T-helper 1 cell (primary cell): ENCODE measurements around the gene MMP26.
A peak's percentile ranks its signal among the peaks of the same experiment; 100 is the strongest.

Experiments used
- DNase-seq, 5 donors: peaks; one replicate each; pipeline ENCODE4 v3.0.0-alpha.2; 2012 to 2020
- total RNA-seq, 4 donors: gene quantifications; one replicate each; lab custom pipeline; 2026; lab: John Stamatoyannopoulos, UW

The MMP26 gene
- 0 reads per million in 4 donors for total RNA-seq

DNA sequence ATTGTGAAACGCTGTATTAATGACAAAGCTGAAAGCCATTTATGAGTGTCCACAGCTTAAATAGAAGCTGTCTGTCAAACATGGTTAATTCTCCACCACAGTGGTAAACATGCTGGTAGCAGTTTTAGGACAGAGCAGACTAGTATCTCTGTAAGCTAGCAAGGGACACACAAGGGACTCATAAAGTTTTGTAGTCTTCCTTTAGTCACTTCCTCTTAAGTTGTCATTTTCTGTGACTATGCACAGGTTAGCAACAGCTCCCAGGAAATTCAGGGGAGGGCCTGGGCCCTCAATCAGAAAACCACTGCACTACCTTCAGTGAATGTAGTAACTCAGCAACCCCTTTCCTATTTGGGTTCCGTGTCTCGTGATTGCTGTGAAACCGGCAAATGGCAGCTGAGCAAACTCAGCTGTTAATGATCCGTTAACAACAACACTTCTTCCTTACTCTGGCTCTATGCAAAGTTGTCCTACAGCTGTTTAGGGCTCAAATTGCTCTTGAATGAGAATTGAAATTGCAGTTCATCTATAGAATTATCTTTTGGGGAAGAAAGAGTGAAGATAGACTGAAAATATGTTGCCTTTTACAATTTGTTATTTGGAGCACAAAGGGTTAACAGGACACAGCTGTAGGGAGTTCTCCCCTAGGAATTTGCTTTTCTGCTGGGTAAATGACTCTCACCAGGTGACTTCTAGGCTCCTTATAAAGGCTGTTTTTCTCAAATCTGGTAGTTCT lies at the start of gene MMP26:
Gene MMP26, plus strand, starts transcription at position 731 of the 736 bp plus-strand sequence.
- DNase-seq = no peak

GRCh38 chr11:4658629-4659445 lies 45.7 kb upstream of the MMP26 start:
- DNase-seq = no peak

DNA sequence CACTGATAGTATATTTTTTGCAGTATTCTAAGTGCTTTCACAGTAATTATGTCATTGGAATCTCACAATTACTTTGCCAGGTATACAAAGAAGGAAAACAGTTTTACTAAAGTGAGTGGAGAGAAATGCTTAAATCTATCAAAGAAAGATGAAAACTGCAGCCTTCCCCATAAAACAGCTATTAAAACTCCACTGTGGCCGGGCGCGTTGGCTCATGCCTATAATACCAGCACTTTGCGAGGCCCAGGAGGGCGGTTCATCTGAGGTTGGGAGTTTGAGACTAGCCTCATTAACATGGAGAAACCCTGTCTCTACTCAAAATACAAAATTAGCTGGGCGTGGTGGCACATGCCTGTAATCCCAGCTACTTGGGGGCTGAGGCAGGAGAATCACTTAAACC lies 41.7 kb upstream of the MMP26 start:
- no peak for DNase-seq

GRCh38 chr11:4664183-4664582 lies 40.4 kb upstream of the MMP26 start:
- no peak for DNase-seq

GRCh38 chr11:4664786-4665185 lies 39.8 kb upstream of the MMP26 start:
- DNase-seq = no peak

GRCh38 chr11:4665424-4665823 lies 39.2 kb upstream of the MMP26 start:
- no peak for DNase-seq

DNA sequence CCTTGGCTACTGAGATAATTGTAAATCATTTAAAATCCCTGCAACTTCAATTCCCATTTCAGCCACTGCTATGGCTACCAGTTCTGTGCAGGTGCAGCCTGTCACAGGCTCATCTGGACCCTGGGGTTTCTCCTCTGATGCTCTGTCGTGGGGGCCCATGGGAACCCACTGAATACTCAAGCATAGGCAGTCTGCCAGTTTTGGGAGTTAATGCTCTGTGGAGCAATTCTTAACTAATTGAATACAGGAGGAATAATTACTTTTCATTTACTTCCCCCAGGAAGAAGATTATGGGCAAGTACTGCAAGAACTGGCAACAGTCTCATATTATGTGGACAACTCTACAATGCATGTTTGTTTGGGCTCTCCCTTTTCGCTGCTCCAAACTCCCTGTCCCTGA lies 32.8 kb upstream of the MMP26 start:
- DNase-seq = no peak

- no peak for DNase-seq
Measured at GRCh38 chr11:4672470-4672869, 32.1 kb upstream of the MMP26 start.

DNA sequence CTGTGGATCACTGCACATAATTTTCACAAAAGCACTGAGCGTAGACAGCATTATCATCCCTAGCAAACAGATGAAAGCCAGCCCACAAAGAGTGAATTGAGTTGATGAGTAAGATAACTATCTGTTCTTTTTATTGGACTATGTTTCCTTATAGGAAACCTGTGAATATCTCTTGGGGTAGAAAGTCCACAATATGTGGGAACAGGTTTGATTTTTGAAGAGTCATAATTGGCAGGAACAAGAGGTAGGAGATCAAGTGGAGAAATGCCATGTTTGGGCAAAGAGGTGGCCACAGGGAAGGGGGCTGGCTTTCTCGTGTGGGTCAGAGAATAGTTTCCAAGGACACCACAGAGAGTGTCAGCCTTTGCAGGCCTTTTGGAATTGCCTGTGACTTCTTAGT lies 30.8 kb upstream of the MMP26 start:
- no peak for DNase-seq

DNA sequence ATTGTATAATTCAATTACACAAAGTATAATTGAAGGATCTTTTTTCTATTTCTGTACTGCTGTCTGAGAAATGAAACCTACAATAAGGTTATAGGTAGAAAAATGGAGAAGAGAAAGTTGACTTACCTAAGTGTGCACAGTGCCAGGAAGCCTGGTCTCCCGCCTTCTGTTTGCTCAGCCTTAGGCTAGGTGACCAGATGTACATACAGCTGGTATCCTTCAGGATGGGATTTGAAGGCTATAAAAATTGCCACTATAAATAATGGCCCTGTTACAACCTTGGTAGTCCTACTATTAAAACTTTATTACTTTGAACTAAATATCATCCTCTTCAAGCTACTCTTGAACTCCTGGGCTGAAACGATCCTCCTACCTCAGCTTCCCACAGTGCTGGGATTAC lies 26.6 kb upstream of the MMP26 start:
- no peak for DNase-seq

- no peak for DNase-seq
Measured at GRCh38 chr11:4680341-4680740, 24.2 kb upstream of the MMP26 start.

GRCh38 chr11:4682623-4683419 lies 21.8 kb upstream of the MMP26 start:
- DNase-seq = no peak

GRCh38 chr11:4684631-4685285 lies 19.8 kb upstream of the MMP26 start:
- DNase-seq = no peak

- DNase-seq = no peak
Measured at GRCh38 chr11:4695442-4695841, 9.1 kb upstream of the MMP26 start.

DNA sequence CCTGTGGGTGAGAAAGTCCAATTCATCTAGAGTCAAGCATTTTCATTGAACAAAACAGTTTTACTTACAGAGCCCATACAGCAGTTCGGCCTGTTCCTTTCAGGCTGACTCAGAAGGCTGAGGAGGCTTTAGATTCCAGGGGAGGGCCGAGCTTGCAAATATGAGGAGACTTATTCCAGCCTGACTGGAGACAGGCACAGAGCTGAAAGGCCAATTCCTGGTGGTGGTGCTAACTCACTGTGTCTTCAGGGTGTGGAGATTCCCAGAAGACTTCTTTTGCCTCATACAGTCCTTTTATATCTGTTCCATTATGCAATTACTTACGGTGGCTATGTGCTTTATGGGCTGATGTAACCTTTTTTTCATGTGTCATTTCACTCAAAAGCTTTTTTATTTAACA lies 7.0 kb upstream of the MMP26 start, which contains the start of gene OR51E2:
Gene OR51E2, minus strand, starts transcription at position 269 of the 400 bp plus-strand sequence. CDS start 15,142 bp downstream, outside the sequence.
- DNase-seq = no peak

DNA sequence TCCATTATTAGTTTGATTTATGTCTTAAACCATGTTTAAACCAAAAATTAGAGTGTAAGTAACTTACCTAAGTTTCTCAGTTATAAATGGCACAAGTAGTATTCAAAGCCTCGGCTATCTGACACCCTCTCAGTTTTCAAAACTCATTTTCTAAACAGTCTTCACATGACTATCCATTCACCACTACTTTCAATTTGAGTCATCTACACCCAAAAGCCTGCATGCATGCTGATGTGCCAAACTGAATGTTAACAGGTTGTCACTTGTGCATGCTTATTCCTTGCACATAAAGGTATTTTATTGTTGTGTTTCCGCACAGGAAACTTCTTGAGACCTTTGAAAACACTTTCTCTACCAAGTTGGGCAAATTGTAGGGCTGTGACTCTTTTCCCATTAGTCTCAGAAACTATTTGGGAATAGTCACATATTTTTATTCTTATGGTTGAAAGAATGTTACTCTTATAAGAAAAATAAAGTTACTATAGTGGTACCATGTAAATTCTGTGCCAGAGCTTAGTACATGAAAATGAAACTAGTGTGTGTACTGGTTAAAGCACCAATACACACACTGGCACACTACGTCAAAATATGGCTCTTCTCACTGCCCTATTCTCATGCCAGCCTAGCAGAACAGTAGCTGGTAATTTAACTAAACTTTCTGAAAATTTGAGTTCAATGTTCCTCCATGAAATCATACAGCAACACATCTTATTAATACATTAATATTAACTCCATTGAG lies 4.7 kb upstream of the MMP26 start:
- DNase-seq = peak in 1 of 5 donors; percentile 51

DNA sequence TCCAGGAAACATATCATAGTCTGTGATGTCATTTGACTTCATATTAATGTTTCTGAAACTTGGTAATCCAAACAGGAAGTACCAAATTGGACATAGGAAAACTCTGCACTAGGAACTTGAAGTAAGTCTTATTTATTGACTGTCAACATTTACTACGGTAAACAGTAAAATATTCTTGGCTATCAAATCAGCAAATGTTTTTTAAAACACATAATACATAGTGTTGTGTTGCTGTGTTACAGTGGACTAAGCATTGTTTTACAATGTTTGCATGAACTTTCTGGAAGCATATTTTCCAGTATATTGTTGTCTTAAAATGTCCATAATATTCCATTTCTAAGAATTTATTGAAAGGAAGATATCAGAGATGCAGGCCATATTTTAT lies 4.2 kb upstream of the MMP26 start:
- DNase-seq = no peak

- no peak for DNase-seq
Measured at GRCh38 chr11:4704790-4705334, 278 bp downstream of the MMP26 start.

GRCh38 chr11:4713241-4713640 lies 8.7 kb downstream of the MMP26 start:
- no peak for DNase-seq

GRCh38 chr11:4714300-4714699 lies 9.7 kb downstream of the MMP26 start:
- no peak for DNase-seq
